Tibial nerve (tissue), 4 donors: ENCODE data around the gene B9D1. TPM values are rescaled to one million over a fixed set of nuclear protein-coding genes. Genes with fewer than 3 reads are reported as not detected.

ENCODE experiments used
- DNase-seq, 2 donors: peaks; one replicate each; pipeline ENCODE4 v3.0.0-alpha.2; 2019; ENCODE audit warnings: low spot score in 2 of 2
- H3K27ac ChIP-seq, 4 donors: fragments of 200-600 bp; sonication (generic) in 3 of 4; one replicate each; pipeline ENCODE4 v1.5.1; 2017 to 2019; ENCODE audit warnings: mild to moderate bottlenecking in 1 of 4
- H3K27me3 ChIP-seq, 2 donors: fragments of 200-600 bp; sonication (generic) in 1 of 2; one replicate each; pipeline versions ENCODE4 v1.5.1 to v1.6.0; 2017 to 2019
- H3K36me3 ChIP-seq, 3 donors: fragments of 200-600 bp; sonication (generic); one replicate each; pipeline ENCODE4 v1.5.1; 2018 to 2019
- H3K4me1 ChIP-seq, 4 donors: fragments of 200-600 bp; sonication (generic) in 3 of 4; one replicate each; pipeline ENCODE4 v1.5.1; 2017 to 2019
- H3K4me3 ChIP-seq, 4 donors: fragments of 200-600 bp; sonication (generic) in 3 of 4; one replicate each; pipeline ENCODE4 v1.5.1; 2017 to 2019; ENCODE audit warnings: mild to moderate bottlenecking in 1 of 4, moderate library complexity in 1 of 4
- H3K9me3 ChIP-seq, 4 donors: fragments of 200-600 bp; sonication (generic) in 3 of 4; one replicate each; pipeline ENCODE4 v1.5.1; 2017 to 2019
- EP300 ChIP-seq, 2 donors: sonication (generic); formaldehyde crosslinking; IDR thresholded peaks; one replicate each; pipeline ENCODE4 v1.6.1; 2017; ENCODE audit warnings: antibody characterized with exemption in 2 of 2, mild to moderate bottlenecking in 1 of 2
- POLR2A ChIP-seq, 2 donors: fragments of 450-650 bp; IDR thresholded peaks; one replicate each; pipeline ENCODE4 v1.6.1; 2017; ENCODE audit warnings: antibody characterized with exemption in 2 of 2, mild to moderate bottlenecking in 2 of 2, moderate library complexity in 2 of 2
- WGBS, 2 donors: methylation state at CpG; one replicate each; pipeline ENCODE4 v1.1.5; 2018; 5-methylcytosine and 5-hydroxymethylcytosine counted together
- total RNA-seq, 4 donors: library from RNA; depleted of rRNA; stranded (reverse); fragments of >200 nt; gene quantifications; one replicate each; pipeline ENCODE4 v1.1.0, GENCODE V29; 2016
- TF ChIP-seq, protein P1 (sequence below), 5 experiments: fragments of 200-600 bp in 3 of 5; fragments of 450-650 bp in 2 of 5; sonication (generic) in 3 of 5; IDR thresholded peaks; one replicate each; pipeline ENCODE4 v1.5.1; 2016 to 2019; ENCODE audit warnings: antibody characterized with exemption in 5 of 5, mild to moderate bottlenecking in 3 of 5, moderate library complexity in 2 of 5

Gene B9D1
- total RNA-seq, 4 donors from 2014 or later: 21.6 to 65.4 (median 43.4) TPM

DNA sequence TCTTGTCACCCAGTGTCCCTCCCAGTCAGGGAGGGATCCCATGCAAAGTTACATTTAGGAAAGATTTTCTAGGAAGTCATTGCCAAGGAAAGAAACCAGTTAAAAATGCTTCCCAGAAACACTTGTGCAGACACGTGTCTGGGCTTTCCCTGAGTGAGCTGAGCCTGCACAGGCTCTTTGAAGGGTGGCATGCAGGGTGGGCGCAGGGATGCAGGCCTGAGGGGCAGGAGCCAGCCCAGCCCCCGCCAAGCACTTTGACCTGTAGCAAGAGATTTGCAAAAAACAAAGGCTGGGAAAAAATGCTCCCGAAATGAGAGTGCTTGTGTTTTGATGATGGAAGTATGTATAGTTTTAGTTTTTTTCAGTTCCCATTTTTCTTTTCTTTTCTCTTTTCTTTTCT, 52.4 kb downstream of the B9D1 start:
- no peak overlapping the region for H3K4me3 ChIP-seq
- H3K27me3 ChIP-seq: no peaks in the 10 kb centered on the region
- peaks cover 0 to 69% (median 17%) of the 10 kb centered on the region in 4 donors for H3K4me1 ChIP-seq
- H3K36me3 ChIP-seq: peaks cover 0 to 43% (median 0%) of the 10 kb centered on the region in 3 donors
- 67 to 78% methylated on average over 4 of the region's 4 CpGs for WGBS, 2 donors
- H3K9me3 ChIP-seq: no peaks in the 10 kb centered on the region
- no peak for DNase-seq
- H3K27ac ChIP-seq: no peak overlapping the region
- TF ChIP-seq, protein P1, sequence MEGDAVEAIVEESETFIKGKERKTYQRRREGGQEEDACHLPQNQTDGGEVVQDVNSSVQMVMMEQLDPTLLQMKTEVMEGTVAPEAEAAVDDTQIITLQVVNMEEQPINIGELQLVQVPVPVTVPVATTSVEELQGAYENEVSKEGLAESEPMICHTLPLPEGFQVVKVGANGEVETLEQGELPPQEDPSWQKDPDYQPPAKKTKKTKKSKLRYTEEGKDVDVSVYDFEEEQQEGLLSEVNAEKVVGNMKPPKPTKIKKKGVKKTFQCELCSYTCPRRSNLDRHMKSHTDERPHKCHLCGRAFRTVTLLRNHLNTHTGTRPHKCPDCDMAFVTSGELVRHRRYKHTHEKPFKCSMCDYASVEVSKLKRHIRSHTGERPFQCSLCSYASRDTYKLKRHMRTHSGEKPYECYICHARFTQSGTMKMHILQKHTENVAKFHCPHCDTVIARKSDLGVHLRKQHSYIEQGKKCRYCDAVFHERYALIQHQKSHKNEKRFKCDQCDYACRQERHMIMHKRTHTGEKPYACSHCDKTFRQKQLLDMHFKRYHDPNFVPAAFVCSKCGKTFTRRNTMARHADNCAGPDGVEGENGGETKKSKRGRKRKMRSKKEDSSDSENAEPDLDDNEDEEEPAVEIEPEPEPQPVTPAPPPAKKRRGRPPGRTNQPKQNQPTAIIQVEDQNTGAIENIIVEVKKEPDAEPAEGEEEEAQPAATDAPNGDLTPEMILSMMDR (IDR thresholded peaks at IDR 0.05): no peak
- TF ChIP-seq POLR2A (IDR thresholded peaks at IDR 0.05): no peak
- no peak for TF ChIP-seq EP300 (IDR thresholded peaks at IDR 0.05)

DNA sequence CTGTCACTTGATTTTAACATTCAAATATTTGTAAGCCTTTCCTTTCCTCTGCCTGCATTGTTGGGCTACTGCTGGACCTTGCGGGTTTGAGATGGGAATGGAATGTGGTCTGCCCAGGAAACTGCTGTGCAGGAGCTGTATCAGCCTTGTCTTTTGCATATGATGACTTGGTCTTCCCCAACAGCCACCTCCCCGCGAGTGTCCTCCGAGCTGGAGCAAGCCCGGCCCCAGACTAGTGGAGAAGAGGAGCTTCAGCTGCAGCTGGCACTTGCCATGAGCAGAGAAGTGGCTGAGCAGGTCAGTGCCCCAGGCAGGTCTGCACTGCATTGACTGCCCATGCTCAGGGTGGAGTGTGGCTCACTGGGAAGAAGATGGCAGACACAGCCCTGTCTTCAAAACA, 52.8 kb downstream of the B9D1 start:
- Histone ChIP-seq H3K27ac (no peak overlapping the region), H3K9me3 (no peaks in the 10 kb centered on the region), H3K4me3 (no peak overlapping the region), H3K27me3 (no peaks in the 10 kb centered on the region), H3K36me3 (peaks cover 0 to 39% (median 0%) of the 10 kb centered on the region in 3 donors), H3K4me1 (peaks cover 0 to 69% (median 20%) of the 10 kb centered on the region in 4 donors)
- TF ChIP-seq POLR2A (IDR thresholded peaks at IDR 0.05): no peak
- TF ChIP-seq, protein P1 (IDR thresholded peaks at IDR 0.05): no peak
- TF ChIP-seq EP300 (IDR thresholded peaks at IDR 0.05): no peak
- WGBS, 2 donors: 98 to 100% methylated on average over 5 of the region's 5 CpGs
- no peak for DNase-seq

DNA sequence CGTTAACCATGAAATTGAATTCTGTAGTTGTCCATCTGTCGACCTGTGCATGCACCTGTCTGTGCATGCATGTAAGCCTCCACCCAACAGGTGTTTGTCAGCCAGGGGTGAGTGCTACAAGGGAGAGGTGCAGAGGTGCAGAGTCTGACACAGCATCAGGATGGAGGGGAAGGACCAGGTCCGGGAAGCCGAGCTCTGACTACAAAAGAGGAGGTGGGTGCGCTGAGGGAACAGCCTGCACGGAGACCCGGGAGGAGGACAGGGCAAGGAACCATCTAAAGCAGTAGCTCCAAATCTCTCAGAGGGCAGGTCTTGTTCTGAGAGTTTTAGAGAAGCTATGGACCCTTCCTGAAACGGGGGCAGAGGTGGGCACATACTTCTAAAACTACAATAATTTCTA, 54.1 kb downstream of the B9D1 start:
- peaks cover 0 to 69% (median 31%) of the 10 kb centered on the region in 4 donors for H3K4me1 ChIP-seq
- no peaks in the 10 kb centered on the region for H3K27me3 ChIP-seq
- DNase-seq: no peak
- H3K9me3 ChIP-seq: no peaks in the 10 kb centered on the region
- no peak overlapping the region for H3K27ac ChIP-seq
- no peak overlapping the region for H3K4me3 ChIP-seq
- peaks cover 0 to 29% (median 0%) of the 10 kb centered on the region in 3 donors for H3K36me3 ChIP-seq
- WGBS, 2 donors: 93% methylated on average over 8 of the region's 8 CpGs
- TF ChIP-seq EP300 (IDR thresholded peaks at IDR 0.05) (no peak), POLR2A (IDR thresholded peaks at IDR 0.05) (no peak)
- TF ChIP-seq, protein P1 (IDR thresholded peaks at IDR 0.05): no peak

DNA sequence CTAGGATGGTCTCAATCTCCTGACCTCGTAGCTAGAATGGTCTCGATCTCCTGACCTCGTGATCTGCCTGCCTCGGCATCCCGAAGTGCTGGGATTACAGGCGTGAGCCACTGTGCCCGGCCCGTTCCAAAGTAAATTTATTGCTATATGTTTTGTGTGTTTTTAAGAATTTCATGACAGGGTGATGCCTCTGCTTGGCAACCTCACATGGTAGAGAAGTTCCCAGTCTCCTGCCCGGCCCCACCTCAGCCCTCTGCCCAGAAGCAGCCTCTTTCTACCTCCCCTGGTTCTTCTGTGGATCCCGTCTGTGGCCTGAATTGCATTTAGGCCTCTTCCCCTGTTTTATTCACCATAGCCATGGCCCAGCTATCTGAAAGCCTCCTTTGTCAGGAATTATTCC, 55.0 kb downstream of the B9D1 start:
- TF ChIP-seq POLR2A (IDR thresholded peaks at IDR 0.05): no peak
- TF ChIP-seq EP300 (IDR thresholded peaks at IDR 0.05): no peak
- TF ChIP-seq, protein P1 (IDR thresholded peaks at IDR 0.05): no peak
- no peak for DNase-seq
- Histone ChIP-seq H3K27me3 (no peaks in the 10 kb centered on the region), H3K9me3 (no peaks in the 10 kb centered on the region), H3K4me3 (no peak overlapping the region), H3K4me1 (peaks cover 0 to 69% (median 38%) of the 10 kb centered on the region in 4 donors), H3K27ac (peak overlapping the region in 2 of 4 donors; percentile 20 to 82), H3K36me3 (peaks cover 0 to 21% (median 0%) of the 10 kb centered on the region in 3 donors)
- WGBS, 2 donors: 90% methylated on average over 8 to 10 of the region's 10 CpGs

DNA sequence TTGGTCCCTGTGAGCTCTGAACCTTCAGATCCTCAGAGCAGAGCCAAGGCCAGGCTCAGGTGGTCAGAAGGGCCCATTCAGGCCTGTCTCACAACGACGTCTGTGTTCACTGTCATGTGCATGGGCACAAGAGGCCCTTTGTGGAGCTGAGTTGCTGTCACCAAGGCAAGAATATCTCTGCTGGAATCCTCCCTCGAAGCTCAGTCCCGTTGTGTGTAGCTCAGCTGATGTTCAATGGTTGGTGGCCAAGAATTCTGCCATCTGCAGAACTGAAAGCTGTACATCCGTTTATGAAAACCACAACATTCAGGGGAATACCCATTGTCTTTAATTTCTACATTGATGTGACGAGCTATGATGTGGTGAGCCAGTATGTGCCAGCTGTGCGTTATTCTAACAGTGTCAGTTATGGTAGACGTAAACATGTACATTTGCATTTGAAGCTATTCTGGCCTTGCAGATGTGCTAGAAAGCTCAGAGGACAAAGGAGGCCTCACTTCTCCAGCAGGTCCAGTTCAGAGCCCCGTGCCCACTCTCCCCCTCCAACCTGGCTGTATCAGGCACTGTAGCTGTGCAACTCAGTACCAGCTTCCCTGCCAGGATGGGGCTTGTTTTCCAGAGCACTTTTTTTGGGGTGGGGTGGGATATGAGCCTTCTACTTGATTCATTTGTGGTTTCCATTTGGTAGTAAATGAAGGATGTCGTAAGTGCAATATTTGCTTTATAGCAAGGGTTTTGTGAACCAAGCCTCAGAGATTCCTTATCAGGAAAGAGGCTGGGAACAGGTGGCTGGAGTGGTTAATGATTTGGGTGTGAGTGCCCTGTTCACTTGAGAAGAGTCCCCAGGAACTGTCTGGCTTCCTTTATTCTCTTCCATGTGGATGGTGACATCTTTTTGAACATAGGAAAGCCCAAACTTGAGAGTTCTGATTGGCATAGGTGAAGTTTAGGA, 56.1 kb downstream of the B9D1 start:
- Histone ChIP-seq H3K4me1 (peaks cover 0 to 75% (median 47%) of the 10 kb centered on the region in 4 donors), H3K9me3 (no peaks in the 10 kb centered on the region), H3K36me3 (peaks cover 0 to 11% (median 0%) of the 10 kb centered on the region in 3 donors), H3K4me3 (no peak overlapping the region), H3K27me3 (no peaks in the 10 kb centered on the region), H3K27ac (peak overlapping the region in 3 of 4 donors; percentile 38 to 82 (median 65))
- TF ChIP-seq EP300 (IDR thresholded peaks at IDR 0.05): no peak
- TF ChIP-seq, protein P1 (IDR thresholded peaks at IDR 0.05): no peak
- TF ChIP-seq POLR2A (IDR thresholded peaks at IDR 0.05): no peak
- no peak for DNase-seq
- WGBS, 2 donors: 41 to 45% methylated on average over 10 of the region's 10 CpGs
